Measurements from ENCODE around the gene TRAPPC6A. TPM values are rescaled to one million over a fixed set of nuclear protein-coding genes. Genes with fewer than 3 reads are reported as not detected.

TRAPPC6A gene, protein sequence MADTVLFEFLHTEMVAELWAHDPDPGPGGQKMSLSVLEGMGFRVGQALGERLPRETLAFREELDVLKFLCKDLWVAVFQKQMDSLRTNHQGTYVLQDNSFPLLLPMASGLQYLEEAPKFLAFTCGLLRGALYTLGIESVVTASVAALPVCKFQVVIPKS
- total RNA-seq (2022; extraction: Qiagen RNA extraction) = 39.5 to 51.0 TPM (median 45.7 TPM) in 5 replicates

DNA sequence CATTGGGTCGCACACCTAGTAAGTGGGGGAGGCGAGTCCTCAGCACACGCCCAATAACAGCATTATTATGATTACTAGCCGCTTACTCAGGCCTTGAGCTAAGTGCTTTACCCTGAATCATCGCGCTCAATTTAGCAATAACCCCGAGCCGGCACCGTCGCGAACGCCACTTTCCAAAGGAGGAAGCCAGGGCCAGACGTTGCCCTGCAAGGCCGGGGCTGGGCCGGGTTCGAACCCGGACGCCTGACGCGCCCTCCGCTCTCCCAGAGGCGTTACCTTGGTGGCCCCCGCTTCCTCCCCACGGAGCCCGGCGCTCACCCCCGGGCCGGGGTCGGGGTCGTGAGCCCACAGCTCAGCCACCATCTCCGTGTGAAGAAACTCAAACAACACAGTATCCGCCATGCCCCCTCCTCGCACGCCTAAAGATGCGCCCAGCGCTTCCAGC is at the start of gene TRAPPC6A:
TSS of gene TRAPPC6A (minus strand) at position 421 of the 445 bp plus-strand sequence. CDS start at position 402, 19 bp downstream.

DNA sequence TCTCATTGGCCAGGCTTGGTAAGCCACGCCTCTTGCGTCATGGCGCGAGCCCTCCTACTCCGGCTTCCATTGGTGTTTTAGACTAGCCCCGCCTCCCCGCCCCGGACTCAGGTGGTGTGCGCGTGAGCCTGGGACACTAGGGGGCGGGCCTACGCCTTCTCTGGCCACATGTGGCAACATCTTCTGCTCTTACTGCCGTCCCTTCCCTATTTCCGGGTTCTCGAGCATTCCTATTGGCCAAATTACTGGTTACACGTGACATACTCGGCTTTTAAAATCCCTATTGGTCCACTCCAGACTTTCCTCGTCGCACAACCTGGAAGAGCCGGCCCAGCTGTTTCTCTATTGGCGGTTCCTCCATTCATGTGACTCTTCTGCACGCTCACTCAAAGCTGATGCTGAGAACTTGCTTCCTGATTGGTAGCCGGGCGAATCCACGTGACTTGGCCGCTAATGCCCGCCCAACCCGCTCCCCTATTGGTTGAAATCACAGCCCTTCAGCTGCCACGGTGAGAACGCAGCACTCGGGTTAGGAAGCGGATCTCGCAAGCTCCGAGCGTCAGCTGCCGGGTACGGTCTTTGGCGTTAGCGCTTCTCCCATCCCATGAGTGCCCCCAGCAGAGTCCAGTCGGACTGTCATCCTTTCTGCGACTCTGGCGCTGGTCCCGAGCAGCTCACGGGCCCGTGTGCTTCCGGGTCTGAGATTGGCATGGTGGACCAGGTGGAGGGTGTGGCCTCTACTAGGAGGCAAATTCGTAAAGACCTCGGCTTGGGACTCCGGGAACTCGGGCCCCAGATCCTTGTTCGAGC is 430 bp upstream of the TRAPPC6A start, which contains the start of gene BLOC1S3:
TSS of gene BLOC1S3 (plus strand) at position 523 of the 810 bp plus-strand sequence. CDS start 513 bp downstream, outside the sequence.

DNA sequence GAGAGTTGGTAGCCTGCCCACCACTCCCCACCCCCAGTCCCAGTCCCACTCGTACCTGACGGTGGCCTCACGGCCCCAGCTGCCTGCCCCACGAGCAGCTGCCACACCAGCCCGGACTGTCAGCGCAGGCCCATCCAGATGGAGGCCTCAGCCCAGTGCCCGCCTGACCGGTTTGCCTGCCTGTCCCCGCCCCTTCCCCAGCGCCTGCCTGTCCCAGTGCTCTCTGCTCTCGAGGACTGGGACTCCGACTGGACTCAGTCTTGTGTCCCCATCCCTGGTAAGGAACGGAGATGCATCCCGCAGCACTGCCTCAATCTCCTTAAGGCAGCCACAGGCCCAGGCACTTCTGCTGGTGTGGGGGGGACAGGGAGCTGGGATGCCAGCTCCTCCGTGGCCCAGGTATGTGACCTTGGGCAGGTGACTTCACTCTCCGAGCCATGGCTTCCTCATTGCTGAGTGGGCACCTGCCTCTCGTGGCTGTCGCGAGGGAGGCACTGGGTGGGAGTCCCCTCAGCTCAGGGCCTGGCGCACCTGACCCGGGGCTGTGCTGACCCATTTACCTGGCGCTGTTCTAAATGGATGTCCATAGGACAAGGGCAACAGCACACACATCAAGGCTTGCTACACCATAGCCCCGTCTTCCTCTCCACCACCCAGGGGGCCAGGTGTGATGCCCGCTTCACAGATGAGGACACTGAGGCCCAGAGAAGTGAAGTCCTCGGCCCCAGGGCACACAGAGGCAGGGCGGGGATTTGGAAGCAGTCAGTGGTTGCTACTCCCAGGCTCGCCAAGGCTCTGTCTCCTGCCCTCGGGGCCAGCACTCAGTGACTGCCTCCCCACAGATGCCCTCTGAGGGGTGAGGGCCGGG is 16.9 kb downstream of the TRAPPC6A start, which contains the start of gene NKPD1:
TSS of gene NKPD1 (minus strand) at position 113 of the 868 bp plus-strand sequence. CDS start 832 bp downstream, outside the sequence.

Other genes starting within 250 kb of the TRAPPC6A start
- not detected in 5 replicates for gene APOC4, start 236.0 kb downstream of the TRAPPC6A start, total RNA-seq (2022; extraction: Qiagen RNA extraction)
- not detected in 5 replicates for gene APOC2, start 232.2 kb downstream of the TRAPPC6A start, total RNA-seq (2022; extraction: Qiagen RNA extraction)
- gene CLPTM1, start 222.9 kb downstream of the TRAPPC6A start, total RNA-seq (2022; extraction: Qiagen RNA extraction) = 140 to 185 TPM (median 176 TPM) in 5 replicates
- 23.1 to 46.1 TPM (median 39.5 TPM) in 5 replicates for gene RELB, start 176.8 kb downstream of the TRAPPC6A start, total RNA-seq (2022; extraction: Qiagen RNA extraction)
- 45.4 to 71.7 TPM (median 67.2 TPM) in 5 replicates for gene CLASRP, start 139.2 kb downstream of the TRAPPC6A start, total RNA-seq (2022; extraction: Qiagen RNA extraction)
- gene ZNF296, start 101.8 kb downstream of the TRAPPC6A start, total RNA-seq (2022; extraction: Qiagen RNA extraction) = 12.1 to 21.4 TPM (median 18.9 TPM) in 5 replicates
- gene GEMIN7, start 99.0 kb downstream of the TRAPPC6A start, total RNA-seq (2022; extraction: Qiagen RNA extraction) = 91.8 to 109 TPM (median 95.5 TPM) in 5 replicates
- gene PPP1R37, start 85.1 kb downstream of the TRAPPC6A start, total RNA-seq (2022; extraction: Qiagen RNA extraction) = 31.6 to 44.7 TPM (median 43.0 TPM) in 5 replicates
- 0.51 to 1.2 TPM (median 0.93 TPM) in 5 replicates for gene NKPD1, start 17.3 kb downstream of the TRAPPC6A start, total RNA-seq (2022; extraction: Qiagen RNA extraction)
- 27.5 to 36.7 TPM (median 32.6 TPM) in 5 replicates for gene BLOC1S3, start 547 bp upstream of the TRAPPC6A start, total RNA-seq (2022; extraction: Qiagen RNA extraction)
- gene EXOC3L2, start 67.2 kb upstream of the TRAPPC6A start, total RNA-seq (2022; extraction: Qiagen RNA extraction) = 1.3 to 2.5 TPM (median 2.3 TPM) in 5 replicates
- 6.8 to 10.1 TPM (median 8.3 TPM) in 5 replicates for gene MARK4, start 73.0 kb upstream of the TRAPPC6A start, total RNA-seq (2022; extraction: Qiagen RNA extraction)
- 0.05 to 0.07 TPM (median 0.06 TPM) in 3 of 5 replicates, not detected in the others for gene CKM, start 144.6 kb upstream of the TRAPPC6A start, total RNA-seq (2022; extraction: Qiagen RNA extraction)
- 0.85 to 1.2 TPM (median 1.2 TPM) in 5 replicates for gene KLC3, start 162.5 kb upstream of the TRAPPC6A start, total RNA-seq (2022; extraction: Qiagen RNA extraction)
- gene ERCC2, start 192.3 kb upstream of the TRAPPC6A start, total RNA-seq (2022; extraction: Qiagen RNA extraction) = 9.4 to 13.9 TPM (median 12.3 TPM) in 5 replicates
- 35.8 to 49.1 TPM (median 40.0 TPM) in 5 replicates for gene PPP1R13L, start 226.8 kb upstream of the TRAPPC6A start, total RNA-seq (2022; extraction: Qiagen RNA extraction)
- gene POLR1G, start 228.4 kb upstream of the TRAPPC6A start, total RNA-seq (2022; extraction: Qiagen RNA extraction) = 42.2 to 51.6 TPM (median 45.0 TPM) in 5 replicates
- gene ERCC1, start 245.7 kb upstream of the TRAPPC6A start, total RNA-seq (2022; extraction: Qiagen RNA extraction) = 135 to 175 TPM (median 167 TPM) in 5 replicates